Neural progenitor cell (in vitro differentiated cells): ENCODE measurements around the gene DYNC1I2.

Source experiments
- CTCF ChIP-seq: fragments of 200-600 bp; sonication (generic); IDR thresholded peaks from 2 replicates; pipeline ENCODE4 v1.5.1; 2017; ENCODE audit warnings: antibody characterized with exemption, mild to moderate bottlenecking
- EZH2 ChIP-seq: fragments of 200-600 bp; sonication (generic); IDR thresholded peaks from 2 replicates; pipeline ENCODE4 v1.6.1; 2017; ENCODE audit warnings: antibody characterized with exemption, mild to moderate bottlenecking, moderate library complexity

GRCh38 chr2:171703574-171704347 lies 16.5 kb downstream of the DYNC1I2 start:
- TF ChIP-seq EZH2 (no peak), CTCF (peak; percentile 72)
